Esophagus muscularis mucosa (tissue), 4 donors: ENCODE data around the gene MTNR1B.

Experiments used
- CTCF ChIP-seq, 3 experiments: fragments of 200-600 bp in 2 of 3; fragments of 450-650 bp in 1 of 3; sonication (generic) in 2 of 3; IDR thresholded peaks; one replicate each; pipeline ENCODE4 v1.5.1; 2017 to 2019; ENCODE audit warnings: antibody characterized with exemption in 3 of 3, mild to moderate bottlenecking in 2 of 3, moderate library complexity in 1 of 3
- EP300 ChIP-seq: sonication (generic); formaldehyde crosslinking; IDR thresholded peaks from one replicate; pipeline ENCODE4 v1.6.1; 2017; ENCODE audit warnings: antibody characterized with exemption
- POLR2AphosphoS5 ChIP-seq, 2 donors: sonication (generic); formaldehyde crosslinking; IDR thresholded peaks; one replicate each; pipeline ENCODE4 v1.6.1; 2017; ENCODE audit warnings: antibody characterized with exemption in 2 of 2

DNA sequence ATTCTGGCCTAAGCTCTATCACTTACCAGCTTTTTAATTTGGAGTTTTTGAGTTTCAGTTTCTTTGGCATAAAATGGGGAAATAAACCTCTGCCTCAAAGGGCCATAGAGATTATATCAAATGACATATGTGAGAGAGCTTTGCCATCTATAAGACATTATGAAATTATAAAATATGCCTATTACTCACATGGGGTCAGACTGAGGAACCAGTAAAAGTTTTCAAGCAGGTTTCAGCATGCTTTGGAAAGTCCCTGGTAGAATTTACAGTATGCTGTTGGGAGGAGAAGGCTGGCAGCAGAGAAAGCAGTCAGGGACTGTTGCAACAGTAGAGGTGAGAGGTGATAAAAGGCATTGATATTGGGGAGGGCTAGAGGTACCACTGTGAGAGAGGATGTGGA, 13.6 kb upstream of the MTNR1B start:
- TF ChIP-seq CTCF (IDR thresholded peaks at IDR 0.05) (no peak), EP300 (no peak), POLR2AphosphoS5 (IDR thresholded peaks at IDR 0.05) (no peak)
